NT2/D1 (cell line): Measurements from ENCODE around the gene EFS.

ENCODE experiments used
- SUZ12 ChIP-seq: IDR thresholded peaks from 2 replicates; pipeline ENCODE4 v1.6.1; 2011; ENCODE audit not compliant: insufficient read length, insufficient read depth; ENCODE audit errors: extremely low read depth
- ZNF274 ChIP-seq: IDR thresholded peaks from 2 replicates; pipeline ENCODE4 v1.6.1; 2011; ENCODE audit warnings: mild to moderate bottlenecking, low read depth, low read length

DNA sequence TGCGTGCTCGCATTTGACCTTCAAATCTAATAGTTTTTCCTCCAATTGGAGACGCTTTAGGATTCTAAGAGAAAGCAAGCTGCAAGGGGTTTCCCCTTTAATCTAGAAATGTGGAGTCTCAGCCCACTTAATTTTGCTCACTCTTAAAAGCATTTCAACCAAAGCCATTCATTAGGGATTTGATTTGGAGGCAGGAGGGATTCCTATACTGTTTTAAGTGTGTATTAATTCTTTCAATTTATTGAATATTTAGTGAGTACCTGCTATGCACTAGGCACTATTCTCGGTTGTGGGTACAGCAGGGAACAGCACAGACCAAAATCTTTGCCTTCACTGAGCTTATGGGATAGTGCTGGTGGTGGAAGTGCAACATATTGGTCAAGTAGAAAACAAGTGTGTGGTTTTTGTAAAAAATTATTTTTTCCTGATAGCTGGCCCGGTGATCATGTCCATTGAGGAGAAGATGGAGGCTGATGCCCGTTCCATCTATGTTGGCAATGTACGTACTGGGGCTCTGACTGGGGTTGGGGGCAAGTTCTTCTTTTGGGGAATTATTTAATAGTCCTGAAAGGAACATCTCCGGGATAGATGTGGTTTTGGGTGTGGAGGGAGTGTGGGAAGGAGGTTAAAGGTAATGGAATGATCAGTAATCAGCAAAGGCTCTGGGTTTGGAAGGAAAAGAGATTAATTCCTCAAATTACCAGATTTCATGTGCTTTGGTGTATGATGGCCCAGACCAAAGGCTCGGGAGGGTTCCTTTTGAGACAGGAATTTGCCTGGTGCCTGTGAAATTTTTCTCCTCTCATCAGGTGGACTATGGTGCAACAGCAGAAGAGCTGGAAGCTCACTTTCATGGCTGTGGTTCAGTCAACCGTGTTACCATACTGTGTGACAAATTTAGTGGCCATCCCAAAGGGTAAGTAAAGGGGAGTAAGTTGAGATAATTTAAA is 42.1 kb downstream of the EFS start:
- TF ChIP-seq ZNF274 (no peak), SUZ12 (no peak)
